Measurements from ENCODE around the gene CPEB4.

CPEB4 gene

DNA sequence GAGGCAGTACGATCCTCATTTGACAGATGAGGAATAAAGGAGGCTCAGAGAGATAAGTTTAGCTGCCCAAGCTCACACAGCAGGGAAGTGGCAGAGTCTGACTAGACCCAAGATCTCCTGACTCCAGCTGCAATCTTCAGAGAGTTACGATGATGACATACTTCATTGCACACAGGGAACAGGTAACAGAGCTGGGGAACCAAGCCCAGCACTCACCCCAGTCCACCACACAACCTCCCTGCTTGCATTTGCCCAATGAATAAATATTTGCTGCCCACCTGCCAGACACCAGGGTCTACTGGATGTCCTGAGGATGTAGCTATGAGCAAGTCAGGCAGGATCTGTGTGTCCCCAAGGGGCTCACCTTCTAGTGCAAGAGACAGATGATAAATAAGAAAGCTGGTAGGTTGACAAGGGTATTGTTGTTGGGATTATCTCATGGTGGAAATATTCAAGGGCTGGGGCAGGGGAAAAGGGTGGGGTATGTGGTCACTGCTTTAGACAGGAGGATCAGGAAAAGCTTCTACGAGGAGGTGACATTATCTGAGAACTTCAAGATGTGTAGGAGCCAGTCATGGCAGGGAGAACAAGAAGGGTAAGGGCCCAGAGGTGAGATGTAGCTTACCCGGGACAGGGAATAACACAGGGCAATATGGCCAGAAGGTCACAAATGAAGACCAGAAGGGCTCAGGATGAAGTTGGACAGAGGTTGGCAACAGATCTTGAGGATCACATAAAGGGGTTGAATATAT, 28.6 kb upstream of the CPEB4 start (continued):
- TF ChIP-seq TSHZ2 (CRISPR knock-in tag; IDR thresholded peaks at IDR 0.05): no peak
- no peak for TF ChIP-seq ZFP30 (CRISPR knock-in tag; IDR thresholded peaks at IDR 0.05)
- no peak for TF ChIP-seq RARB (CRISPR knock-in tag; IDR thresholded peaks at IDR 0.05)

- TF ChIP-seq, protein P1, sequence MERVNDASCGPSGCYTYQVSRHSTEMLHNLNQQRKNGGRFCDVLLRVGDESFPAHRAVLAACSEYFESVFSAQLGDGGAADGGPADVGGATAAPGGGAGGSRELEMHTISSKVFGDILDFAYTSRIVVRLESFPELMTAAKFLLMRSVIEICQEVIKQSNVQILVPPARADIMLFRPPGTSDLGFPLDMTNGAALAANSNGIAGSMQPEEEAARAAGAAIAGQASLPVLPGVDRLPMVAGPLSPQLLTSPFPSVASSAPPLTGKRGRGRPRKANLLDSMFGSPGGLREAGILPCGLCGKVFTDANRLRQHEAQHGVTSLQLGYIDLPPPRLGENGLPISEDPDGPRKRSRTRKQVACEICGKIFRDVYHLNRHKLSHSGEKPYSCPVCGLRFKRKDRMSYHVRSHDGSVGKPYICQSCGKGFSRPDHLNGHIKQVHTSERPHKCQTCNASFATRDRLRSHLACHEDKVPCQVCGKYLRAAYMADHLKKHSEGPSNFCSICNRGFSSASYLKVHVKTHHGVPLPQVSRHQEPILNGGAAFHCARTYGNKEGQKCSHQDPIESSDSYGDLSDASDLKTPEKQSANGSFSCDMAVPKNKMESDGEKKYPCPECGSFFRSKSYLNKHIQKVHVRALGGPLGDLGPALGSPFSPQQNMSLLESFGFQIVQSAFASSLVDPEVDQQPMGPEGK (CRISPR knock-in tag; IDR thresholded peaks at IDR 0.05; ENCODE audit: borderline replicate concordance): no peak
- TF ChIP-seq ARNTL (CRISPR knock-in tag; IDR thresholded peaks at IDR 0.05; ENCODE audit: borderline replicate concordance, low read depth) (no peak), RARB (CRISPR knock-in tag; IDR thresholded peaks at IDR 0.05) (no peak), BACH2 (CRISPR knock-in tag; IDR thresholded peaks at IDR 0.05; ENCODE audit: borderline replicate concordance) (no peak), ESRRG (CRISPR knock-in tag; IDR thresholded peaks at IDR 0.05) (no peak), ZC3H10 (CRISPR knock-in tag; IDR thresholded peaks at IDR 0.05) (no peak), ZNF8 (CRISPR knock-in tag; IDR thresholded peaks at IDR 0.05) (no peak), GLIS3 (CRISPR knock-in tag; IDR thresholded peaks at IDR 0.05) (no peak), ISL1 (CRISPR knock-in tag; IDR thresholded peaks at IDR 0.05) (no peak), SNAI2 (CRISPR knock-in tag; IDR thresholded peaks at IDR 0.05) (no peak), CSDC2 (CRISPR knock-in tag; IDR thresholded peaks at IDR 0.05) (no peak), PPARA (CRISPR knock-in tag; IDR thresholded peaks at IDR 0.05; ENCODE audit: borderline replicate concordance) (no peak)
- TF ChIP-seq, protein P2, sequence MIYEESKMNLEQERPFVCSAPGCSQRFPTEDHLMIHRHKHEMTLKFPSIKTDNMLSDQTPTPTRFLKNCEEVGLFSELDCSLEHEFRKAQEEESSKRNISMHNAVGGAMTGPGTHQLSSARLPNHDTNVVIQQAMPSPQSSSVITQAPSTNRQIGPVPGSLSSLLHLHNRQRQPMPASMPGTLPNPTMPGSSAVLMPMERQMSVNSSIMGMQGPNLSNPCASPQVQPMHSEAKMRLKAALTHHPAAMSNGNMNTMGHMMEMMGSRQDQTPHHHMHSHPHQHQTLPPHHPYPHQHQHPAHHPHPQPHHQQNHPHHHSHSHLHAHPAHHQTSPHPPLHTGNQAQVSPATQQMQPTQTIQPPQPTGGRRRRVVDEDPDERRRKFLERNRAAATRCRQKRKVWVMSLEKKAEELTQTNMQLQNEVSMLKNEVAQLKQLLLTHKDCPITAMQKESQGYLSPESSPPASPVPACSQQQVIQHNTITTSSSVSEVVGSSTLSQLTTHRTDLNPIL (CRISPR knock-in tag; IDR thresholded peaks at IDR 0.05; ENCODE audit: low read depth): no peak
- no peak for ATAC-seq
These were observed 26.1 kb upstream of the CPEB4 start for GRCh38 chr5:173862047-173862477.

DNA sequence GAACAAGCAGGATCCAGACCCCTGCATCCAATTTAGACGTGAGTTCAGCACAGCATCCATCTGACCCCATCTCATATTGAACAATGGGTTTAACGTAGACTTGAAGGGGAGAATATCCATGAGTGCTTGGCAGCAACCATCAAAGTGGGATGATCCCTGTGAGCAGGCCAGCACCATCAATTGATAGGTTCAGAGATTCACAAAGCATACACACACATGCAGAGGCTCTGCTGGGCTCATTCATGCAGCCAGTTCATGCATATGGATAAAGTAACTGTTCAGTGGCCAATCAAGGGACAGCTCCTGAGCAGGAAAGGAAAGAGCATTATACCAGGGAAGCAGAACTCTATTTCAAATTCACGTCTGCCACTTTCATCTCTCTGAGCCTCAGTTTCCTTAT, 24.8 kb upstream of the CPEB4 start:
- no peak for ATAC-seq

More for the DNA sequence above, 24.8 kb upstream of the CPEB4 start:
- no peak for TF ChIP-seq ZNF8 (CRISPR knock-in tag; IDR thresholded peaks at IDR 0.05)
- no peak for TF ChIP-seq ESRRG (CRISPR knock-in tag; IDR thresholded peaks at IDR 0.05)
- TF ChIP-seq, protein P2 (CRISPR knock-in tag; IDR thresholded peaks at IDR 0.05; ENCODE audit: low read depth): no peak
- TF ChIP-seq, protein P3, sequence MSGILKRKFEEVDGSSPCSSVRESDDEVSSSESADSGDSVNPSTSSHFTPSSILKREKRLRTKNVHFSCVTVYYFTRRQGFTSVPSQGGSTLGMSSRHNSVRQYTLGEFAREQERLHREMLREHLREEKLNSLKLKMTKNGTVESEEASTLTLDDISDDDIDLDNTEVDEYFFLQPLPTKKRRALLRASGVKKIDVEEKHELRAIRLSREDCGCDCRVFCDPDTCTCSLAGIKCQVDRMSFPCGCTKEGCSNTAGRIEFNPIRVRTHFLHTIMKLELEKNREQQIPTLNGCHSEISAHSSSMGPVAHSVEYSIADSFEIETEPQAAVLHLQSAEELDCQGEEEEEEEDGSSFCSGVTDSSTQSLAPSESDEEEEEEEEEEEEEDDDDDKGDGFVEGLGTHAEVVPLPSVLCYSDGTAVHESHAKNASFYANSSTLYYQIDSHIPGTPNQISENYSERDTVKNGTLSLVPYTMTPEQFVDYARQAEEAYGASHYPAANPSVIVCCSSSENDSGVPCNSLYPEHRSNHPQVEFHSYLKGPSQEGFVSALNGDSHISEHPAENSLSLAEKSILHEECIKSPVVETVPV (CRISPR knock-in tag; IDR thresholded peaks at IDR 0.05): no peak
- TF ChIP-seq CSDC2 (CRISPR knock-in tag; IDR thresholded peaks at IDR 0.05): no peak
- TF ChIP-seq ZFP30 (CRISPR knock-in tag; IDR thresholded peaks at IDR 0.05): no peak
- TF ChIP-seq POU6F1 (CRISPR knock-in tag; IDR thresholded peaks at IDR 0.05; ENCODE audit: borderline replicate concordance, low read depth): no peak
- TF ChIP-seq ARNTL (CRISPR knock-in tag; IDR thresholded peaks at IDR 0.05; ENCODE audit: borderline replicate concordance, low read depth): no peak
- TF ChIP-seq RARB (CRISPR knock-in tag; IDR thresholded peaks at IDR 0.05): no peak
- TF ChIP-seq SNAI2 (CRISPR knock-in tag; IDR thresholded peaks at IDR 0.05): no peak
- no peak for TF ChIP-seq ISL1 (CRISPR knock-in tag; IDR thresholded peaks at IDR 0.05)
- no peak for TF ChIP-seq OSR1 (CRISPR knock-in tag; IDR thresholded peaks at IDR 0.05)
- no peak for TF ChIP-seq ZNF70 (CRISPR knock-in tag; IDR thresholded peaks at IDR 0.05)
- TF ChIP-seq, protein P1 (CRISPR knock-in tag; IDR thresholded peaks at IDR 0.05; ENCODE audit: borderline replicate concordance): no peak
- no peak for TF ChIP-seq GLIS3 (CRISPR knock-in tag; IDR thresholded peaks at IDR 0.05)
- no peak for TF ChIP-seq ZFP3 (CRISPR knock-in tag; IDR thresholded peaks at IDR 0.05)

Measured in SK-N-SH treated with all-trans-retinoic acid at 6 μM for 48 hours (cell line).